ENCODE results near the gene HPCAL1.
A peak's percentile ranks its signal among the peaks of the same experiment; 100 is the strongest.

HPCAL1 gene

DNA sequence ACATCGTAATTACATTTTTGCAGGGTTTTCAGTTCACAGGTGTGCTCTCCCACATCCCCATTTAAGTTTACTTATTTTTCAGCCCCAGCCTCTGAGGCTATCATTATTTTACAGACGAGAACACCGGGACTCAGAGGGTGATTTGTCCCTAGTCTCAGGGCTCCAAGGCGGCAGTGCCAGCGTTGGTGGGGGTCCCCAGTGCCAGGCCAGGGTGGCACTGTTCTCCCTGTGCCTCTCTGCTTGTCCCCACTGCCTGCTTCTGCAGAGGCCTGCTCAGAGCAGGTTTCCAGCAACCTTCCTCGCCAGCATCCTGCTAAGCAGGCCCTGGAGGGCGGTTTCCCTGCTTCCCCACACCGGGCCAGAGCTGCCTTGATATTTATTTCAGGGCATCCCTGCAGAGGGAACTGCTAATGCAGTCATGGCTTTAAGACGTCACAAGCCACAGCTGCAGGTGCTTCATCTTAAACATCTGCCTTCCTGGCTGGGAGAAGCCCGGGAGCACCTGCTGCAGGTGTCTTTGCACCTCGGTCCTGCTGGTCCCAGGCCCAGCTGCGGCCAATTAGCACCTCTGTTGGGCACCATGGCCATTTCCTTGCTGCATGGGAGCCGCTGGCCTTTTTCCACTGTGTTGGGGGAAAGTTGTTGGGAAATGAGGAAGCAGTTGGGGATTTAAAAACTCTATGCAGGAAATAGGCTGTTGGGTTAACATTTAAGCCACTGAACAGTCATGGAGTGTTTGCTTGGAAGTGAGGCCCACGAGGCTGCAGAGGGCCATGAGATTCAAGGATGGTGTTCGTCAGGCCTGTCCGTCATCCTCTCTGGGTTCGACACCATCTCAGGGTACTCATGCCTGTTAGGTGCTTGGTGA, 22.8 kb downstream of the HPCAL1 start:
- DNase-seq, result no peak

DNA sequence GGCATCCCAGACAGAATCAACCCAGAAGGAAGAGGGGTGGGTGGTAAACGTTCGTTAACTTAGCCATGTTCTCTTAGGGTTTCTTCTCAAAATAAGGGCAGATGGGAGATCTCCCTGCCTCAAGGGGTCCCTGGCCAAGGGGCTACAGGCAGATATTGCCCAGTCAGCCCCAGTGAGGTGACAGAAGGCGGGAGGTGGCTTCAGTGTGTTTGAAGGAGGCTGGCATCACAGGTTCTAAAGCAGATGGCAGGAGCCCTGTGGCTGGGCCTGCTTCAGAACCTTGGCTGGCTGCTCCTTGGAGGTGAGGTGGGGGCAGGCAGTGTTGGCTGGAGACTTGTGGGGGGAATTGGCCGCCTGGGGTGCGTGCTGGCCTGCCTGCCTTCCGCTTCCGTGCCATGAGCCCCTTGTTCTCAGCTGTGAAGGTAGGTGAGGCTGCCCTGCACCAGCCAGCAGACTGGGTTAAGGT, 23.5 kb downstream of the HPCAL1 start:
- peak; percentile 32 to 85 for DNase-seq

DNA sequence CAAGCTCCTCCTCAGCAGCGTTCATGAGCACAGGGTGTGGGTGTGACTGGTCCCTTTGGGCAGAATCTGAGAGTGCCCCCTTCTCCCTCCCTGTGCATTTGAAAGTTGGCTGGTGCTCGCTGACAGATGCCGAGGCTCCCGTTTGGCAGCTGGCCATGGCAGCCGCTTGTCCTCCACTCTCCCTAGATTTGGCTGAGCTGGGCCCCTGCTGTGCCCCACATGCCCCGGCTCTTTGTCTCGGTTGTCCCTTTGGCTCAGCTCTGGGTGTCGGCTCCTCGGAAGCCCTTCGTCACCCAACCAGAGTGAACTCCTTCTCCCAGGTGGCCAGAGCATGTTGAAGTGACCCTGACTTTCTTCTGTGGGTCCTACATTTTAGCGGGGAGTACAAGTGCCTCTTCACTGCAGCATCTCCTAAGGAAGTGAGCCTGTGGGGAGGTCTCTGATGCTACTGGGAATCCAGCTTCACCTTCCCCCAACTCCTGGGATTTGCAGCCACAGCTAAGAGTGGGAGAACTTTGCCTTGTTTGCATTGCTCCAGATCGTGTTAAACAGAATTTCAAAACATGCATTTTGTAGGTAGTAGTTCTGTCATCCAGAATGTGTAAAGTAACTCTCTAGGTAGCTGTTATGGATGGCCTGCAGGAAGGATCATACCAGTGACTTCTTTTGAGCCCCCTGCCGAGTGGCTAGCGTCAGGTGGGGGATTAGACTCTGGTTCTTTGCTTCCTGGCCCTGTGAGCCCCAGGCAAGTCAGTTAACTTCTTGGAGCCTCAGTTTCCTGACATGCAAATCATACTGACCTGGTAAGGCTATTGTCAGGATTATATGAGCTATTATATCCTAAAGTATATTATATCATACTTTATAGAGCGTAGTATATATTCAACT, 24.2 kb downstream of the HPCAL1 start:
- peak; percentile 89 to 98 for DNase-seq

DNA sequence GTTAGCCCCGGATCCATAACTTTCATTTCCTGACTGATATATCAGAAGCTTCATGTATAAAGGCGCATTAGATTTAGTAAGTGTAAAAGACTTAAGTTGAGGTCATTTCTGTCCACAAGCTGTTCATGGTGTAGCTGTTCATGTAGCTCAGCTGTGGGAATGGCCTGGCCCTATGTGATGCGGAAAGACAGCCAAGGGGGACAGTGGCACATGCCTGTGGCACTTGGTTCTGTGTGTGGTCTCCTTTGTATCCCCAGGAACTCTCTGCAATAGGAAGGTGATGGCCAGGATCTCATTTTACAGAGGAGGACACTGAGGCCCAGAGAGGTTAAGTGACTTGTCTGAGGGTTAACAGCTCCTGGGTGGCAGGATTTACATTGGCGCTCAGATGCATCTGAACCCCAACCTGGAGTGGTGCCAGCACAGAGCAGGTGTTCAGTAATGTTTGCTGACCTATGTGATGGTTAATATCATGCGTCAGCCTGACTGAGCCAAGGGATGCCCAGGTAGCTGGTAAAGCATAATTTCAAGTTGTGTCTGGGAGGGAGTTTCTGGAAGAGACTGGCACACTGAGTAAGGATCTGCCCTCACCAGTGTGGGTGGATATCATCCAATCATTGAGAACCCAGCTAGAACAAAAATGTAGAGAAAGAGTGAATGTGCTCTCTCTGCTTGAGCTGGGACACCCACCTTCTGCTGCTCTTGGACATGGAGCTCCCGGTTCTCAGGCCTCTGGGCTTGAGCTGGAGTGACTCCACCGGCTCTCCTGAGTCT, 25.4 kb downstream of the HPCAL1 start:
- peak in 1 of 2 experiments; percentile 41 for DNase-seq

DNA sequence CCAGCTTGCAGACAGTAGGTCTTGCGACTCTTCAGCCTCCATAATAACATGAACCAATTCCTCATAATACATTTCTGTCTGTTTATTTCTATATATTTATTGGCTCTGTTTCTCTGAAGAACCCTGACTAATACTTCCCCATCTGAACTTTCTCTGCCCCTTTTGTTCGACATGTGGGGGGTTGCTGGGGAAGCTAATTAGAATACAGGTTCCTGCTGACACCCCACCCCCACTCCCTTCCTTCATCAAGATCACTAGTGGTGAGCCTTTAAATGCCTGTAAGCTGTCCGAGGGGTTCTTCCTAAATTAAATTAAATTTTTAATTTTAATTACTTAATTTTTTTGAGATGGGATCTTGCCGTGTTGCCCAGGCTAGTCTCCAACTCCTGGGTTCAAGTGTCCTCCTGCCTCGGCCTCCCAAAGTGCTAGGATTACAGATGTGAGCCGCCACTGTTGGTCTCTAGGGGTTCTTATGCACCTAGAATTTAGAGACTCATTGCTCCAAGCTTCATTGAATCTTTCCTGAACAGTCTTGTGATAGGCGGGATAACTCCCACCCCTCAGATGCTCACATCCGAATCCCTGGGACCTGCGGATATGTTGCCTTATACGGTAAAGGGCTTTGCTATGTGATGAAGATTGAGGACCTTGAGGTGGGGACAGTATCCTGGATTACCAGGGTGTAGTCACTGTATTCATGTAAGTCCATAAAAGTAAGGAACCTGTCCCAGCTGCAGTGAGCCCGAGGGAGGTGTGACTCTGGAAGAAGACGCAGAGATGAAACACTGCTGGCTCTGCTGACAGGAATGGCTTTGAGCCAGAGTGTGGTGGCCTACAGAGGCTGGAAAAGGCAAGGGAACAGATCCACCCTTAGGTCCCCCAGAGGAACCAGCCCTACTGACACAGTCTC, 26.2 kb downstream of the HPCAL1 start:
- no peak for DNase-seq

DNA sequence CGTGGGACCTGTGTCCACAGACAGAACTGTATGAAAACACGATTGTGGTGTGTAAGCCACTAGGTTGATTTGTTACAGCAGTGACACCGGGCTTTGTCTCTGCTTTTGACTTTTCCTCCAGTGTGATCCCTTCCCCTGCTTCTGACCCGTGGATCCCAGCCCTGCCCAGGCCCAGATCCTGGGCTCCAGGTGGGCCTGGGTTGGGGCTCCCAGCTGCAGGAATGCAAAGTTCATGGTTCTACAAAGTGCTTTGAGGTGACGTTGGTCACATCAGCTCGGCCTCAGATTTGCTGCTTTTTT, 26.8 kb downstream of the HPCAL1 start:
- no peak for DNase-seq

DNA sequence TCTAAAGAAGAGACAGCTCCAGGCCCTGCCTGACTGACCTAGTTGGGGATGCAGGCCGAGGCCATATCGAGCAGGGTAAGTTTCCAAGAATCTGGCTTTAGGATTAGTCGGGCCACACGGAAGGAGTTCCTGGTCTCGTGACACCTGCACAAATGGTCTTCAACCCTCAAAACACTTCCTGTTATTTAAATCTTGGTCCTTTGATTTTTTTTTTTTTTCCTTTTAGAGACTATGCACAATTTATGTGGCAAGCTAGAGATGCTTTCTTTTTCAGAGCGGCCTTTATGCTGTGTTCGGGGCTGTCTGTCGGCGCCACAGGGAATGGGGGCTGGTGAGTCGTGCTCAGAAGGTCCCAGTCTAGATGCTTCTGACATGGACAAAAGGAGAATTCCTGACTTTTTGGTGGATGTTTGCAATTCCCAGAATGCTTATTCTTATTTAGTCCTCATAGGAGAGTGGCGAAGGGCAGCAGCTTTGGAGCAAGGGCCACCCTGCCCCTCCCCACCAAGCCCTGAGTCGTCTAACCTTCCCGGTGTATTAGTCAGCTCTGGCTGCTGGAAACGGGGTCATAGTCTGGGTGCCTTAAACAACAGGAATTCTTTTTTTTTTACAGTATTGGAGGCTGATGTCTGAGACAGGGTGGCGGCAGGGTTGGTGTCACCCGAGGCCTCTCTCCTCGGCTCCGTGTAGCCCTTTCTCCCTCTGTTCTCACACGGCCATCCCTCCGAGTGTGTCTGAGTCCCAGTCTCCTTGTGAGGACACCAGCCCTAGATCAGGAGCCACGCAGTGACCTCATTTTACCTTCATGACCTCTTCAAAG, 27.4 kb downstream of the HPCAL1 start:
- no peak for DNase-seq

DNA sequence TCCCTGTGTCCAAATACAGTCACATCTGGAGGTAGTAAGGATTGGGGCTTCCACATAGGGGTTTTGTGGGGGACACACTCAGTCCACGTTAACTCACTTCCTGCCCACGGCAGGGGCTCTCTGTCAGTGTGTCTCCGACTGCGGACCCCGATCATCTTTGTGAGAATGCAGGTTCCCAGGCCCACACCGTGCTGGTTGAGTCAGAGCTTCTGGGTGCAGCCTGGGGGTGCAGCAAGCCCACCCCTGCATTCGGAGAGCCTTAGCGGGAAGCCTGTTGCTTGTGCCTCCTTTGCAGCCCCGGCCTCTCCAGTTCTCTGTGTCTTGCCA, 28.0 kb downstream of the HPCAL1 start:
- no peak for DNase-seq

DNA sequence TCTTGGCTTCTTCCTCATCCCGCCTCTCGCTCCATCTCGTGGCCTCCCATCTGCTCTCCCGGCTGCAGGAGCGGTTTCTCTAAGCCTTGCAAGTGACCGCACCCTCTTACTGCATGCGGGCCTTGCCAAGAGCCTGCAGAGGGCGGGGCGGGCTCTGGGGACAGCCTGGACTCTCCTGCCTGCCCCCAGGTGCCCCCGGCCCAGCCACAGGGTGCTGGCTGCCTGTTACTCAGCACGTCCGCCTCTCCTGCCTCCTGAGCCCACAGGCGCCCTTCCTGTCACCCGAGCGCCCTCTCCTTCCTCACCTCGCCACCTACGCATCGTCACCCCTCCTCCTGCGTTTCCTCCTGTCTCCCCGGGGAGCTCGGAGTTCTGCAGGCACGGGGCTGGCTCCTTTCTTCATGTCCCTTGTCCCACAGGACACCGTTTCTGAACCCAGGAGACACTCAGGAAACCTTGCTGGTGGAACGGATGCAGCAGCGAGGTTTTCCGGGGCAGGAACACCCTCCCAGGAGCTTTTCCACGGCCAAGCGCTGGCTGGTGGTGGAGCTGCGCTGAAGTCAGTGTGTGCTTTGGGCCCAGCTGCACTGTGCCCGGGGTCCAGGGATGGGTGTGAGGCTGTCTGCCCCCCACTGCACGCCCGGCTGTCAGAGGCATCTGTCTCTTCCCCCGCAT, 28.5 kb downstream of the HPCAL1 start:
- DNase-seq, result peak in 1 of 2 experiments; percentile 64

DNA sequence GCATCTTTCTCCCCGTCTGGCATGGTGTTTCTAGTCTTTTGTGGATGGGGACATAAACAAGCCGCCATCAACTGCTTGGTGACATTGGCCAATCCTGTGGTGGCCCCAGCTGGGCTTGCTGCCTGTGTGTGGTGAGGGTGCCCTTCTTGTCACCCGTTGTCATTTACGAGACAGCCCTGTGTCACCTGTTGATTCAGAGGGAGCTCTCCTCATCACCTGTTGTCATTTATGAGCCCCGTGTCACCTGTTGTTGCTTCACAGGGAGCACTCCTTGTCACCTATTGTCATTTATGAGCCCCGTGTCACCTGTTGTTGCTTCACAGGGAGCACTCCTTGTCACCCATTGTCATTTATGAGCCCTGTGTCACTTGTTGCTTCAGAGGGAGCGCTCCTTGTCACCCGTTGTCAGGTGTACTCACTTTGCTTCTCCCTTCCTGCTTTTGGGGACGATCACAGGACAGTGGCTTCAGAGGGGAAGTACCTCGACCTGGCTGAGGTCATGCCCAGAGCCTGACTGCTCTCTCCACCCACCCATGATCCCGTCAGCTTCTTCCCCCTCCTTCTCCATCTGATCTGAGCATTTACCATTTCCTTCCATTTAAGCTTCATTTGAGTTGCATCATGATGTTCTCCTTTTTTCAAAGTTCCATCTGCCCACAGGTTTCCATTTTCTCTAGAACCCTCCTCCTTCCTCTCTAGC, 29.1 kb downstream of the HPCAL1 start:
- no peak for DNase-seq

DNA sequence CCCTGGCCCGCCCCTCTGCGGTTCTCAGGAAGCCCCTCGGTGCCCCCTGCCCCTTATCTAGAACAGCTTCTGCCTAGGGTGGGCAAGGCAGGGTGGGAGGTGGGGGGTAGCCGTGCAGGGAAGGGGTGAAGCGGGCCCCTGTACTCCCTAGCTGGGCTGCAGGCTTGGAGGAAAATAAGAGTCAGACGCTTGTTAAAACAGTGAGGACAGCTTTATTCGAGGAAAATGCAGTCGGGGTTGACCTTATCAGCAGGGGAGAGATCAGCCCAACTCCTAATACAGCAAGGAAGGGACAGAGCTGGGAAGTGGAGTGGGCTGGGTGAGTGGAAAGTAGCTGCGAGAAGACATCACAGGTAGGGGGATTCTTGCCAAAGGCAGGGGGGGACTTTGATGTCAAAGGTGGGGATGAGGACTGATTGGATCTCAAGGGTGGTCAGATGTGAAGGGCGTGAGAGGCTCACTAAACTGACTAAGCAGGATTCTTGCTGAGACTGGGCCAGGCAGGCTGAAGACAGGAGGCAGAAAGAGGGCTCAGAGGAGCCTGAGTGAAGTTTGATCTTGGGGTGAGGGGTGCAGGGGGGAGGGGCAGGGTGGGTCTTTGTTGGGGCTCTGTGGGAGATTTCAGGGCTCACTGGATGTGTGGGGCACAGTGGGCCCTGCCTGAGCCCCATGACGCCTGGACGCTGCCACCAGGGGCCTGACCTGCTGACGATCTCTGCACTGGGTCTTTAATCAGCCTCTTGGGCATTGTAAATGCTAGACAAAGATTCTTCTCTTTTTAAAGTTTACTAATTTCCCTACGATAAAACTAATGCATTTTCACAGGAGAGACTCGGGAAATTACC, 29.9 kb downstream of the HPCAL1 start:
- DNase-seq, result no peak

DNA sequence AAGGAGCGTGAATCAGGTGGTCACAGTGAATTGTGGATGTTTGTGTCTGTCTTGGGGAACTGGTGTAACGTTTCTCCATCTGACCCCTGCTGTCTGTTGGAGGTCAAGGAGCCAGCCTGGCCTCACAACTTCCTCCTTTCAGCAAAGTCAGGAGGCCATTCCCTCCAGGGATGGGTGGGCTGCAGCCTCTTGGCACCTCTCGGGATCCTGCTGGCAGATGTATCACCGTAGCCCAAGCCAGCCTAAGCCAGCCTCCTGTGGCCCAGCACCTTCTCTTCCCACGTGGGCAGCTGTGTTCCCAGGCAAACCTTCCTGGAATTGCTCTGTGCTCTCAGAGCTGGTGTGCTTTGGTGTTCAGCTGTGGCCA, 30.5 kb downstream of the HPCAL1 start:
- DNase-seq, result peak in 1 of 2 experiments; percentile 39

DNA sequence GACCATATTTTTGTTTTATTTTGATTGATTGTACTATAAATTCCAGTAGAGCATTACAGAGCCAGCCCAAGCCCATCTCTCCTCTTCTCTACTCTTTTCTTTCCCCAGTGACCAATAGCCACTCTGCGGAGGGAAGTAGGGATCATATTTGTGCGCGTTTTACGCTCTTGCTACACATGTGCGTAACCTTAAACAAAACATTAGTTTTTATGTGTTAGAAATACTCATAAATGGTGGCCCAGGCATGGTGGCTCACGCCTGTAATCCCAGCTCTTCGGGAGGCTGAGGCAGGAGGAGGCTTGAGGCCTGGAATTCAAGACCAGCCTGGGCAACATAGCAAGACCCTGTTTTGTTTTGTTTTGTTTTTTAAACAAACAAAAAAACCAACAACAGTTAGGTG, 31.3 kb downstream of the HPCAL1 start:
- DNase-seq, result no peak

DNA sequence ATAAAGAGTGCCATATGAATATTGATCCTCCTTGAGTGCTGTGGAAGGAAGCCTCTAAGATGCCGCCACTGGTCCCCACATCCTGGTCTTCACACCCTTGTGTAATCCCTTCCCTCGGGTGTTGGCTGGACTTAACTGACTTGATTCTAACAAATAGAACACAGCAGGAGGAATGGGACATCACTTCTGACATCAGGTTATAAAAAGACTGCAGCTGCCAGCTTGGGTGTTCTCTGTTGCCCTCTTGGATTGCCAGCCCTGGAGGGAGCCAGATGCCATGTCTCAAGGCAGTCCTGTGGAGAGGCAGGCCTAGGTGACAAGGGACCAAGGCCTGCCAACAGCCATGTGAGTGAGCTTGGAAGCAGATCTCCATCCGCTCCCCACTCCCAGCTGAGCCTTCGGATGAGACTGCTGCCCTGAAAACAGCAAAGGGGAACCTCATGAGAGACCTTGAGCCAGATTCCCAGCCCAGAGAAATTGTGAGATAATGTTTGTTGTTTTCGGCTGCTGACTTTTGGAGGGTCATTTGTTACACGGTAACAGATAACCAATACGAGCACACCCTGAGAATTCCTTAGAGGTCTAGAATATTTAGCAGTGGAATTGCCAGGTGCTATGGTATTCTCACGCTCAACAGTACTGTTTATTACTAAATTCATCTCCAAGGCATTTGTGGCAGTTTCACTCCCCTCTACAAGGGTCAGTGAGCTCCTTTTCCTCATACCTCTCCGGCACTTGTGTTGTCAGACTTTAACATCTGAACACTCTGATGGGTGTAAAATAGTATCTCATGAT, 32.5 kb downstream of the HPCAL1 start:
- no peak for DNase-seq

DNA sequence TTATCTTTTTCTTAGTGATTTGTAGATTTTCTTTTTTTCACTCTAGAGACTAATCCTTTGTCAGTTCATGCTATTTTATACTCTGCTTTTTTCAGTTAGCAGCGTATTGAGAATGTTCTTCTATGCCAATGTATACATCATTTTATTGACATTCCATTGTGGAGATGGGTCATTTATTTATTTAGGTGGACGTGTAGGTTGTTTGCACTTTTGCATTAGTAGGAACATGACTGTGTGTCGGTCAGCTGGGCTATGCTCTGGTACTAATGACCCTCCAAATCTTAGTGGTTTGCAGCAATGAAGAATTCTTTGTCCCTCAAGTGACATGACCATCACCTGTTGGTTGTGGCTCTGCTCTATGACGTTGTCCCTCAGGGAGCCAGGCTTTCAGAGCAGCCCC, 33.6 kb downstream of the HPCAL1 start:
- no peak for DNase-seq

DNA sequence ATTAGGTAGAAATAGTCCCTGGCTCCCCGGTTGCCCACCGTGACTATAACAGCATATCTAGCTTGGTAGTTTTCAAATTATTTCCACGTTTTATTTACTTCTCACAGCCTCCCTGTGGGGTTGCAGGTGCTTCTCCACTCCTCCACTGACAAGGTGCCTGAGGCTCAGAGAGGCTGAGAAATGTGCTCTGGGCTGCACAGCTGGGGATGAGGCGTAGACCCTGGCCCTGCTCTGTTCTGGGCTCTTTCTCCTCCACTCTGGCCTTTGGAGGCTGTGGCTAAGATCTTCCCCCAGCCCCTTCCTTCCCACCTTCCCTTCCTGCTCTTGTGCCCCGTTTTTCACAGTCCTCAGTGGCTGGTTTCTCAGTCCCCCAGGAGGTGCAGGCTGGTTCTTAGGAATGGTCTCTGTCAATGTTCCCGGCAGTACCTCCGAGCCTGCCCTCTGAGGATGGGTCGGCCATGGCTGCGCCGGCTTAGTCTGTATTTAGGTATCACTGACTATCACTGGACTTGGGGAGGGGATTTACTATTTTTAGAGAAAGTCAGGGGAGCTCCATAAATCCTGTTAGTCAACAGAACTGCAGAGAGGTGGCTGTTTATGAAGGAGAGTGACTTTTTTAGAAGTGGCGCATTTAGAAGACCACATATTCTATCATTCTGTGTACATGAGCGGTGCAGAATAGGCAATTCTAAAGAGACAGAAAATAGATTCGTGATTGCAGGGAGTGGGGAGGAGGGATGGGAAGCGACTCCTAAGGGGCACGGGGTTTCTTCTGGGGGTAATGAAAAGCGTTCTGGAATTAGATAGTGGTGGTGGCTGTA, 35.0 kb downstream of the HPCAL1 start:
- no peak for DNase-seq

Measured in NCI-H446 (cell line).